IMR-90 (cell line): ENCODE data around the gene ESRRG. TPM values are rescaled to one million over a fixed set of nuclear protein-coding genes. Genes with fewer than 3 reads are reported as not detected.

Experiments used
- ATAC-seq: fragments of 200-7000 bp; cut with Tn5 transposase; 2 replicates; pipeline ENCODE4 v1.9.1; 2020; ENCODE audit warnings: low read depth, mild to moderate bottlenecking, moderate library complexity
- BruUV-seq: library from RNA; stranded (reverse); fragments of 400-500 nt; replicated peaks from 2 replicates; lab custom pipeline; 2021; lab: Mats Ljungman, UMichigan
- CTCF ChIA-PET: fragments of 300-600 bp; formaldehyde crosslinking; extraction: SDS; loops from one replicate; lab custom pipeline; 2021; ENCODE audit warnings: antibody characterized with exemption; lab: Yijun Ruan, JAX
- POLR2A ChIA-PET: fragments of 300-600 bp; sonication (Branson Sonifier 250); formaldehyde crosslinking; loops from one replicate; lab custom pipeline; 2022; ENCODE audit warnings: antibody characterized with exemption; ENCODE audit not compliant: unreplicated experiment; lab: Charles Lee
- DNase-seq: peaks from one replicate; pipeline ENCODE4 v3.0.0; 2013
- H2AFZ ChIP-seq: replicated peaks from 2 replicates; pipeline ENCODE3; 2013; ENCODE audit warnings: low read length, mild to moderate bottlenecking; ENCODE audit not compliant: poor library complexity
- H2AK5ac ChIP-seq: 2 replicates; pipeline ENCODE4 v1.6.1; 2013; ENCODE audit warnings: low read depth, low read length, inconsistent platforms
- H2AK9ac ChIP-seq: replicated peaks from 2 replicates; pipeline ENCODE3; 2013; ENCODE audit warnings: mild to moderate bottlenecking, low read depth, low read length, moderate library complexity; ENCODE audit not compliant: poor library complexity
- H2BK120ac ChIP-seq: 2 replicates; pipeline ENCODE4 v1.6.1; 2013; ENCODE audit warnings: low read depth, low read length, inconsistent platforms
- H2BK15ac ChIP-seq: 3 replicates; pipeline ENCODE4 v1.6.1; 2013; ENCODE audit warnings: low read depth, low read length, inconsistent platforms
- H2BK20ac ChIP-seq: 2 replicates; pipeline ENCODE4 v1.6.1; 2013; ENCODE audit warnings: low read depth, mild to moderate bottlenecking, inconsistent platforms, low read length, moderate library complexity
- H2BK5ac ChIP-seq: 2 replicates; pipeline ENCODE4 v1.6.1; 2013; ENCODE audit warnings: mild to moderate bottlenecking, low read depth, low read length, inconsistent platforms; ENCODE audit not compliant: poor library complexity, severe bottlenecking
- H3K14ac ChIP-seq: replicated peaks from 2 replicates; pipeline ENCODE4 v1.6.1; 2013; ENCODE audit warnings: low read depth, low read length, inconsistent platforms
- H3K18ac ChIP-seq: 2 replicates; pipeline ENCODE4 v1.6.1; 2013; ENCODE audit warnings: low read depth, low read length, control low read depth
- H3K23ac ChIP-seq: 2 replicates; pipeline ENCODE4 v1.6.1; 2013; ENCODE audit warnings: low read depth, low read length, inconsistent platforms
- H3K27ac ChIP-seq: 2 replicates; pipeline ENCODE4 v1.5.1; 2013; ENCODE audit warnings: mild to moderate bottlenecking, control low read depth, low read length; ENCODE audit not compliant: insufficient read depth
- H3K27me3 ChIP-seq: 2 replicates; pipeline ENCODE4 v1.6.1; 2013; ENCODE audit warnings: low read length; ENCODE audit not compliant: control insufficient read depth, insufficient read depth
- H3K36me3 ChIP-seq: 2 replicates; pipeline ENCODE4 v1.6.1; 2013; ENCODE audit warnings: low read length, mixed read lengths; ENCODE audit not compliant: control insufficient read depth, insufficient read depth
- H3K4ac ChIP-seq: 2 replicates; pipeline ENCODE4 v1.6.1; 2013; ENCODE audit warnings: low read depth, low read length, inconsistent platforms
- H3K4me1 ChIP-seq: 2 replicates; pipeline ENCODE4 v1.6.1; 2013; ENCODE audit warnings: low read length, mixed read lengths; ENCODE audit not compliant: control insufficient read depth, insufficient read depth
- H3K4me2 ChIP-seq: 2 replicates; pipeline ENCODE4 v1.6.1; 2013; ENCODE audit warnings: low read depth, mild to moderate bottlenecking, control low read depth, low read length, moderate library complexity
- H3K4me3 ChIP-seq: 2 replicates; pipeline ENCODE4 v1.5.1; 2013; ENCODE audit warnings: low read depth, mild to moderate bottlenecking, control low read depth, low read length, moderate library complexity; ENCODE audit not compliant: insufficient read depth
- H3K56ac ChIP-seq: 2 replicates; pipeline ENCODE4 v1.6.1; 2013; ENCODE audit warnings: low read length, inconsistent platforms; ENCODE audit not compliant: insufficient read depth; ENCODE audit errors: extremely low read depth
- H3K79me1 ChIP-seq, 2 experiments: 2 replicates each; pipeline ENCODE4 v1.6.1; 2013; ENCODE audit warnings: low read length in 2 of 2, inconsistent platforms in 1 of 2, low read depth in 1 of 2
- H3K9ac ChIP-seq: 2 replicates; pipeline ENCODE4 v1.6.1; 2013; ENCODE audit warnings: low read depth, low read length, control low read depth
- H3K9me1 ChIP-seq: 2 replicates; pipeline ENCODE4 v1.6.1; 2013; ENCODE audit warnings: low read length, inconsistent platforms; ENCODE audit not compliant: insufficient read depth
- H3K9me3 ChIP-seq: 2 replicates; pipeline ENCODE4 v1.6.1; 2013; ENCODE audit warnings: low read length; ENCODE audit not compliant: control insufficient read depth, insufficient read depth
- H4K20me1 ChIP-seq: 2 replicates; pipeline ENCODE4 v1.6.1; 2013; ENCODE audit warnings: low read length, inconsistent platforms; ENCODE audit not compliant: insufficient read depth
- H4K5ac ChIP-seq: 2 replicates; pipeline ENCODE4 v1.6.1; 2013; ENCODE audit warnings: mild to moderate bottlenecking, low read depth, low read length, control low read depth
- H4K8ac ChIP-seq, 2 experiments: 2 replicates each; pipeline ENCODE4 v1.6.1; 2013; ENCODE audit warnings: low read depth in 2 of 2, low read length in 2 of 2, control low read depth in 1 of 2, inconsistent platforms in 1 of 2
- H4K91ac ChIP-seq: 2 replicates; pipeline ENCODE4 v1.6.1; 2013; ENCODE audit warnings: low read depth, low read length, inconsistent platforms; ENCODE audit not compliant: insufficient read depth
- BHLHE40 ChIP-seq: fragments of 150-350 bp; IDR thresholded peaks from 2 replicates; pipeline ENCODE4 v1.6.1; 2016; ENCODE audit warnings: mild to moderate bottlenecking, low read depth, low read length
- CEBPB ChIP-seq: IDR thresholded peaks from 2 replicates; pipeline ENCODE4 v1.6.1; 2012; ENCODE audit warnings: low read depth, low read length, improper control_type of control experiment
- CHD1 ChIP-seq: IDR thresholded peaks from 2 replicates; pipeline ENCODE4 v1.6.1; 2012; ENCODE audit warnings: low read depth, low read length, improper control_type of control experiment
- FOS ChIP-seq: fragments of 150-350 bp; IDR thresholded peaks from 2 replicates; pipeline ENCODE4 v1.6.1; 2016; ENCODE audit warnings: low read depth, low read length
- MAFK ChIP-seq: IDR thresholded peaks from 2 replicates; pipeline ENCODE4 v1.6.1; 2012; ENCODE audit warnings: low read depth, low read length, improper control_type of control experiment
- MAZ ChIP-seq: IDR thresholded peaks from 2 replicates; pipeline ENCODE4 v1.6.1; 2012; ENCODE audit warnings: low read depth, mild to moderate bottlenecking, low read length, improper control_type of control experiment, moderate library complexity, borderline replicate concordance
- MXI1 ChIP-seq: IDR thresholded peaks from 2 replicates; pipeline ENCODE4 v1.6.1; 2012; ENCODE audit warnings: low read depth, mild to moderate bottlenecking, low read length, moderate library complexity, borderline replicate concordance
- NFE2L2 ChIP-seq: fragments of 150-350 bp; IDR thresholded peaks from 2 replicates; pipeline ENCODE4 v1.6.1; 2016; ENCODE audit warnings: low read depth, mild to moderate bottlenecking, low read length
- POLR2A ChIP-seq: IDR thresholded peaks from 2 replicates; pipeline ENCODE4 v1.6.1; 2012; ENCODE audit warnings: mild to moderate bottlenecking, low read depth, low read length
- RAD21 ChIP-seq: IDR thresholded peaks from 2 replicates; pipeline ENCODE4 v1.6.1; 2012; ENCODE audit warnings: low read length, improper control_type of control experiment
- RCOR1 ChIP-seq: IDR thresholded peaks from 2 replicates; pipeline ENCODE4 v1.6.1; 2012; ENCODE audit warnings: mild to moderate bottlenecking, low read length, improper control_type of control experiment; ENCODE audit not compliant: insufficient replicate concordance
- RFX5 ChIP-seq: IDR thresholded peaks from 2 replicates; pipeline ENCODE4 v1.8.0; 2012; ENCODE audit warnings: low read depth, mild to moderate bottlenecking, low read length, moderate library complexity
- SMC3 ChIP-seq: fragments of 150-350 bp; IDR thresholded peaks from 2 replicates; pipeline ENCODE4 v1.6.1; 2016; ENCODE audit warnings: low read depth, mild to moderate bottlenecking, antibody characterized with exemption, low read length, moderate library complexity
- WGBS, 2 experiments: methylation state at CpG; one replicate each; pipeline versions ENCODE4 v1.1.5 to v1.1.7; 2013; ENCODE audit warnings: missing lambda C conversion rate in 2 of 2; ENCODE audit not compliant: insufficient read length in 1 of 2; ENCODE audit errors: extremely low coverage in 2 of 2; 5-methylcytosine and 5-hydroxymethylcytosine counted together
- dilution Hi-C: fragments of 300-500 bp; cut with HindIII; formaldehyde crosslinking; loops from one replicate; pipeline ENCODE4 v1.14.3; 2018; ENCODE audit warnings: low sequenced_read_pairs; ENCODE audit not compliant: unreplicated experiment
- in situ Hi-C: fragments of 300-500 bp; cut with MboI; formaldehyde crosslinking; loops from 3 replicates; pipeline ENCODE4 v1.14.3; 2019; ENCODE audit warnings: low sequenced_read_pairs, inconsistent platforms, mixed read lengths
- intact Hi-C: fragments of 100-400 bp; cut with micrococcal nuclease; formaldehyde crosslinking; loops from 2 replicates; pipeline ENCODE4 v1.10.0; 2022
- polyA plus RNA-seq, 3 experiments: library from polyadenylated mRNA; depleted of rRNA; stranded (reverse); fragments of >200 nt; gene quantifications; 2 replicates each; pipeline ENCODE4 v1.2.3, GENCODE V29; 2012; ENCODE audit warnings: low replicate concordance in 1 of 3
- total RNA-seq: library from RNA; depleted of rRNA; stranded (reverse); fragments of >200 nt; gene quantifications from 2 replicates; pipeline ENCODE4 v1.2.3, GENCODE V29; 2012
- TF ChIP-seq, protein P1 (sequence below): conservative IDR thresholded peaks from 2 replicates; pipeline ENCODE4 v1.5.1; 2012; ENCODE audit warnings: mild to moderate bottlenecking, low read depth, low read length, improper control_type of control experiment
- TF ChIP-seq, protein P2 (sequence below): fragments of 150-350 bp; IDR thresholded peaks from 2 replicates; pipeline ENCODE4 v1.6.1; 2017; ENCODE audit warnings: mild to moderate bottlenecking, antibody characterized with exemption, low read length, low read depth
- TF ChIP-seq, protein P3 (sequence below): fragments of 150-350 bp; IDR thresholded peaks from 2 replicates; pipeline ENCODE4 v1.6.1; 2016; ENCODE audit warnings: low read depth, mild to moderate bottlenecking, low read length, moderate library complexity, borderline replicate concordance

ESRRG gene
- total and polyA plus RNA-seq, 2 of the 4 experiments (the other 2 are of a cell fraction) = 0.17 to 0.54 TPM

DNA sequence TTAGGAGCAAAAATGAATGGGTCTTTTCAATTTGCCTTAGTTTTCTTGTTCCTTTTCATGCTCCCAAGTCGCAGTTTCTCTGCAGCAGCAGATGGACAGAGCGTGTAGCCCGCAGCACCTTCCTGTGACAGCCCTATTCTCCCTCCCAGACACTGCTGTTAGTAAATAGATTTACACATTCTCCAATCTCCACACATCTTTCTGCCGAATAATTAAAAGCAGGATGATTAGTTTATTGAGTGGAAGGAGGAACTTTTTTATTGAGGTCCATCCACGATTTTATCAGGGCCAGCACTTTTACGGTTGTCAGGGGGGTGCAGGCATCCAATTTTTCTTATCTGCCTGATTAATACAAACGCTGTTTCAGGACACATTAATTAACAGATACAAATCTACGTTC, 201.8 kb downstream of the ESRRG start:
- Histone ChIP-seq H3K4me1 (peaks cover 5% of the 10 kb centered on the region), H4K20me1 (no peaks in the 10 kb centered on the region), H2BK15ac (no peak overlapping the region), H2BK5ac (no peak overlapping the region), H3K36me3 (no peaks in the 10 kb centered on the region), H3K4me2 (no peak overlapping the region), H3K18ac (0 out of 2 replicates have a peak overlapping the region, but pooled peaks have one; percentile 5), H3K9me3 (no peaks in the 10 kb centered on the region), H2AK9ac (no peak overlapping the region), H3K27me3 (no peaks in the 10 kb centered on the region), H2BK120ac (peak overlapping the region; percentile 71; the same call in 1 of the 2 replicates), H3K4ac (no peak overlapping the region), H3K23ac (no peak overlapping the region), H4K8ac (no peak overlapping the region), H3K27ac (no peak overlapping the region), H3K56ac (no peak overlapping the region), H3K9me1 (peaks cover 4% of the 10 kb centered on the region; the same call in 1 of the 2 replicates), H2AFZ (no peak overlapping the region), H3K14ac (no peak overlapping the region), H2AK5ac (peak overlapping the region; percentile 26; the same call in 1 of the 2 replicates), H3K79me1 (no peaks in the 10 kb centered on the region), H2BK20ac (no peak overlapping the region), H4K91ac (no peak overlapping the region), H3K4me3 (no peak overlapping the region), H3K9ac (no peak overlapping the region), H4K5ac (no peak overlapping the region)
- in situ Hi-C loops (no loop called here), intact Hi-C loops (no loop called here), dilution Hi-C loops (no loop called here)
- BruUV-seq = no TSS peak
- CTCF ChIA-PET = no interaction called here
- DNase-seq (no peak), ATAC-seq (no peak)
- POLR2A ChIA-PET = interaction anchor here (0.6 kb wide), 2 partner anchors 370 to 555 kb away, joined by 5 to 9 read pairs; no protein-coding TSS in a partner anchor
- no peak for TF ChIP-seq RAD21
- no peak for TF ChIP-seq BHLHE40
- TF ChIP-seq MXI1 = no peak
- TF ChIP-seq, protein P1, sequence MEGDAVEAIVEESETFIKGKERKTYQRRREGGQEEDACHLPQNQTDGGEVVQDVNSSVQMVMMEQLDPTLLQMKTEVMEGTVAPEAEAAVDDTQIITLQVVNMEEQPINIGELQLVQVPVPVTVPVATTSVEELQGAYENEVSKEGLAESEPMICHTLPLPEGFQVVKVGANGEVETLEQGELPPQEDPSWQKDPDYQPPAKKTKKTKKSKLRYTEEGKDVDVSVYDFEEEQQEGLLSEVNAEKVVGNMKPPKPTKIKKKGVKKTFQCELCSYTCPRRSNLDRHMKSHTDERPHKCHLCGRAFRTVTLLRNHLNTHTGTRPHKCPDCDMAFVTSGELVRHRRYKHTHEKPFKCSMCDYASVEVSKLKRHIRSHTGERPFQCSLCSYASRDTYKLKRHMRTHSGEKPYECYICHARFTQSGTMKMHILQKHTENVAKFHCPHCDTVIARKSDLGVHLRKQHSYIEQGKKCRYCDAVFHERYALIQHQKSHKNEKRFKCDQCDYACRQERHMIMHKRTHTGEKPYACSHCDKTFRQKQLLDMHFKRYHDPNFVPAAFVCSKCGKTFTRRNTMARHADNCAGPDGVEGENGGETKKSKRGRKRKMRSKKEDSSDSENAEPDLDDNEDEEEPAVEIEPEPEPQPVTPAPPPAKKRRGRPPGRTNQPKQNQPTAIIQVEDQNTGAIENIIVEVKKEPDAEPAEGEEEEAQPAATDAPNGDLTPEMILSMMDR = no peak
- TF ChIP-seq POLR2A = no peak
- no peak for TF ChIP-seq MAZ
- no peak for TF ChIP-seq RCOR1
- TF ChIP-seq, protein P2, sequence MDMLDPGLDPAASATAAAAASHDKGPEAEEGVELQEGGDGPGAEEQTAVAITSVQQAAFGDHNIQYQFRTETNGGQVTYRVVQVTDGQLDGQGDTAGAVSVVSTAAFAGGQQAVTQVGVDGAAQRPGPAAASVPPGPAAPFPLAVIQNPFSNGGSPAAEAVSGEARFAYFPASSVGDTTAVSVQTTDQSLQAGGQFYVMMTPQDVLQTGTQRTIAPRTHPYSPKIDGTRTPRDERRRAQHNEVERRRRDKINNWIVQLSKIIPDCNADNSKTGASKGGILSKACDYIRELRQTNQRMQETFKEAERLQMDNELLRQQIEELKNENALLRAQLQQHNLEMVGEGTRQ = no peak
- TF ChIP-seq RFX5 = no peak
- TF ChIP-seq SMC3 = no peak
- TF ChIP-seq CHD1 = no peak
- TF ChIP-seq, protein P3, sequence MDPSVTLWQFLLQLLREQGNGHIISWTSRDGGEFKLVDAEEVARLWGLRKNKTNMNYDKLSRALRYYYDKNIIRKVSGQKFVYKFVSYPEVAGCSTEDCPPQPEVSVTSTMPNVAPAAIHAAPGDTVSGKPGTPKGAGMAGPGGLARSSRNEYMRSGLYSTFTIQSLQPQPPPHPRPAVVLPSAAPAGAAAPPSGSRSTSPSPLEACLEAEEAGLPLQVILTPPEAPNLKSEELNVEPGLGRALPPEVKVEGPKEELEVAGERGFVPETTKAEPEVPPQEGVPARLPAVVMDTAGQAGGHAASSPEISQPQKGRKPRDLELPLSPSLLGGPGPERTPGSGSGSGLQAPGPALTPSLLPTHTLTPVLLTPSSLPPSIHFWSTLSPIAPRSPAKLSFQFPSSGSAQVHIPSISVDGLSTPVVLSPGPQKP = no peak
- TF ChIP-seq MAFK = no peak
- TF ChIP-seq FOS = no peak
- TF ChIP-seq CEBPB = no peak
- TF ChIP-seq NFE2L2 = no peak
- WGBS, 2 experiments = no CpG with 5 or more reads among the region's 8 CpGs
